GM23338 (cell line): ENCODE results near the gene GPR153. TPM values are rescaled to one million over a fixed set of nuclear protein-coding genes. Genes with fewer than 3 reads are reported as not detected.

Experiments
- ATAC-seq: fragments of 200-7000 bp; cut with Tn5 transposase; 3 replicates; pipeline ENCODE4 v1.9.1; 2020
- DNase-seq: peaks from one replicate; pipeline ENCODE4 v3.0.0-alpha.2; 2015; ENCODE audit warnings: low spot score
- H2AFZ ChIP-seq: fragments of 200-600 bp; sonication (generic); 2 replicates; pipeline ENCODE4 v1.8.0; 2016; ENCODE audit warnings: antibody characterized with exemption, mild to moderate bottlenecking, moderate library complexity
- H3F3A ChIP-seq: fragments of 200-600 bp; sonication (generic); replicated peaks from 2 replicates; pipeline ENCODE4 v1.8.0; 2017; ENCODE audit warnings: antibody characterized with exemption, mixed run types, low read depth
- H3K27ac ChIP-seq: fragments of 200-600 bp; sonication (generic); 2 replicates; pipeline ENCODE4 v1.6.1; 2016; ENCODE audit warnings: low read depth
- H3K27me3 ChIP-seq: fragments of 200-600 bp; sonication (generic); 2 replicates; pipeline ENCODE4 v1.8.0; 2016; ENCODE audit warnings: mild to moderate bottlenecking, mixed run types, moderate library complexity; ENCODE audit not compliant: insufficient read depth
- H3K36me3 ChIP-seq: fragments of 200-600 bp; sonication (generic); 2 replicates; pipeline ENCODE4 v1.8.0; 2016; ENCODE audit warnings: mild to moderate bottlenecking; ENCODE audit not compliant: insufficient read depth
- H3K4me1 ChIP-seq: fragments of 200-600 bp; sonication (generic); 2 replicates; pipeline ENCODE4 v1.8.0; 2016; ENCODE audit warnings: mild to moderate bottlenecking, moderate library complexity; ENCODE audit not compliant: insufficient read depth
- H3K4me2 ChIP-seq: fragments of 200-600 bp; sonication (generic); 2 replicates; pipeline ENCODE4 v1.7.1; 2017; ENCODE audit warnings: mixed run types
- H3K4me3 ChIP-seq: fragments of 200-600 bp; sonication (generic); 2 replicates; pipeline ENCODE4 v1.6.1; 2016; ENCODE audit warnings: mixed run types
- H3K79me2 ChIP-seq: fragments of 200-600 bp; sonication (generic); replicated peaks from 2 replicates; pipeline ENCODE4 v1.8.0; 2017; ENCODE audit warnings: mild to moderate bottlenecking; ENCODE audit not compliant: insufficient read depth
- H3K9me2 ChIP-seq: fragments of 200-600 bp; sonication (generic); 2 replicates; pipeline ENCODE4 v1.8.0; 2017; ENCODE audit not compliant: insufficient read depth
- H4K20me1 ChIP-seq: fragments of 200-600 bp; sonication (generic); replicated peaks from 2 replicates; pipeline ENCODE4 v1.8.0; 2017; ENCODE audit warnings: mild to moderate bottlenecking; ENCODE audit not compliant: insufficient read depth
- H3K27ac Mint-ChIP-seq: 2 replicates; pipeline ENCODE4 v1.8.0; 2020; ENCODE audit warnings: inconsistent platforms, mild to moderate bottlenecking, moderate library complexity, mixed read lengths
- H3K27me3 Mint-ChIP-seq: 3 replicates; pipeline ENCODE4 v1.8.0; 2022; ENCODE audit warnings: low read depth, mild to moderate bottlenecking, moderate library complexity, mixed read lengths, inconsistent platforms; ENCODE audit not compliant: insufficient read depth, poor library complexity
- H3K36me3 Mint-ChIP-seq: 3 replicates; pipeline ENCODE4 v1.8.0; 2021; ENCODE audit warnings: low read depth, mild to moderate bottlenecking, inconsistent platforms, moderate library complexity, mixed read lengths
- H3K4me1 Mint-ChIP-seq: 3 replicates; pipeline ENCODE4 v1.8.0; 2020; ENCODE audit warnings: mild to moderate bottlenecking, inconsistent platforms, mixed read lengths
- H3K4me3 Mint-ChIP-seq: 3 replicates; pipeline ENCODE4 v1.8.0; 2021; ENCODE audit warnings: moderate library complexity, mild to moderate bottlenecking, inconsistent platforms, mixed read lengths
- H3K9me3 Mint-ChIP-seq: 3 replicates; pipeline ENCODE4 v1.8.0; 2020; ENCODE audit warnings: moderate library complexity, mild to moderate bottlenecking, inconsistent platforms, mixed read lengths
- CREB1 ChIP-seq: fragments of 250-450 bp; sonication (Bioruptor Pico); IDR thresholded peaks from 2 replicates; pipeline ENCODE4 v1.5.0; 2020; ENCODE audit warnings: low read depth, mild to moderate bottlenecking, moderate library complexity
- EZH2 ChIP-seq: fragments of 200-600 bp; sonication (generic); IDR thresholded peaks from one replicate; pipeline ENCODE4 v1.8.0; 2017; ENCODE audit warnings: antibody characterized with exemption, mild to moderate bottlenecking, low read depth; ENCODE audit not compliant: unreplicated experiment
- NANOG ChIP-seq: IDR thresholded peaks from 2 replicates; pipeline ENCODE4 v1.6.1; 2016; ENCODE audit warnings: antibody characterized with exemption, borderline replicate concordance
- POLR2AphosphoS5 ChIP-seq: IDR thresholded peaks from 2 replicates; pipeline ENCODE4 v1.6.1; 2016; ENCODE audit warnings: antibody characterized with exemption, low read depth
- STAT1 ChIP-seq: IDR thresholded peaks from one replicate; pipeline ENCODE4 v1.6.1; 2016; ENCODE audit warnings: antibody characterized with exemption; ENCODE audit not compliant: unreplicated experiment
- ZNF331 ChIP-seq: fragments of 250-450 bp; sonication (Bioruptor Pico); IDR thresholded peaks from 2 replicates; pipeline ENCODE4 v1.5.0; 2020; ENCODE audit warnings: low read depth, mild to moderate bottlenecking, moderate library complexity
- polyA plus RNA-seq: library from polyadenylated mRNA; unstranded; fragments of >200 nt; fragmentation: Nextera tagmentation; extraction: Ambion mirVana; gene quantifications from 2 replicates; pipeline ENCODE4 v1.2.1, GENCODE V29; 2016
- total RNA-seq: library from RNA; depleted of rRNA; stranded (reverse); fragments of >200 nt; shearing (Covaris generic); gene quantifications from 2 replicates; pipeline ENCODE4 v1.2.3, GENCODE V29; 2014
- TF ChIP-seq, protein P1 (sequence below): IDR thresholded peaks from one replicate; pipeline ENCODE4 v1.6.1; 2018; ENCODE audit warnings: antibody characterized with exemption; ENCODE audit not compliant: unreplicated experiment

GPR153 gene
- total and polyA plus RNA-seq, 2 experiments from 2014 or later: 1.3 to 9.0 TPM

DNA sequence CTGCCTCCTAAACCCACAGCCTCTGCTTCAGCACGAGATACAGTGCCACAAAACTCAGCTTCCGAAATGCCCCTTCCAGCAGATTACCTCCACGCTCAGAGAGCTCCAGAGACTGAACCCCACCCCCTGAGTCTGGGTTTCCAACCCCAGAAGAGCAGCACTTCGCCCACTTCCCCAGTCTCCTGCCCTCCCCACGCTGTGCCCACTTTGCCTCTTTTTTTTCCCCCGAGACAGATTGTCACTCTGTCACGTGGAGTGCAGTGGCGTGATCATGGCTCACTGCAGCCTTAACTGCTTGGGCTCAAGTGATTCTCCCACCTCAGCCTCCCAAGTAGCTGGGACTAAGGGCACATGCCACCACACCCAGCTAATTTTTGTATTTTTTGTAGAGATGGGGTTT, 35.2 kb downstream of the GPR153 start (continued):
- TF ChIP-seq, protein P1, sequence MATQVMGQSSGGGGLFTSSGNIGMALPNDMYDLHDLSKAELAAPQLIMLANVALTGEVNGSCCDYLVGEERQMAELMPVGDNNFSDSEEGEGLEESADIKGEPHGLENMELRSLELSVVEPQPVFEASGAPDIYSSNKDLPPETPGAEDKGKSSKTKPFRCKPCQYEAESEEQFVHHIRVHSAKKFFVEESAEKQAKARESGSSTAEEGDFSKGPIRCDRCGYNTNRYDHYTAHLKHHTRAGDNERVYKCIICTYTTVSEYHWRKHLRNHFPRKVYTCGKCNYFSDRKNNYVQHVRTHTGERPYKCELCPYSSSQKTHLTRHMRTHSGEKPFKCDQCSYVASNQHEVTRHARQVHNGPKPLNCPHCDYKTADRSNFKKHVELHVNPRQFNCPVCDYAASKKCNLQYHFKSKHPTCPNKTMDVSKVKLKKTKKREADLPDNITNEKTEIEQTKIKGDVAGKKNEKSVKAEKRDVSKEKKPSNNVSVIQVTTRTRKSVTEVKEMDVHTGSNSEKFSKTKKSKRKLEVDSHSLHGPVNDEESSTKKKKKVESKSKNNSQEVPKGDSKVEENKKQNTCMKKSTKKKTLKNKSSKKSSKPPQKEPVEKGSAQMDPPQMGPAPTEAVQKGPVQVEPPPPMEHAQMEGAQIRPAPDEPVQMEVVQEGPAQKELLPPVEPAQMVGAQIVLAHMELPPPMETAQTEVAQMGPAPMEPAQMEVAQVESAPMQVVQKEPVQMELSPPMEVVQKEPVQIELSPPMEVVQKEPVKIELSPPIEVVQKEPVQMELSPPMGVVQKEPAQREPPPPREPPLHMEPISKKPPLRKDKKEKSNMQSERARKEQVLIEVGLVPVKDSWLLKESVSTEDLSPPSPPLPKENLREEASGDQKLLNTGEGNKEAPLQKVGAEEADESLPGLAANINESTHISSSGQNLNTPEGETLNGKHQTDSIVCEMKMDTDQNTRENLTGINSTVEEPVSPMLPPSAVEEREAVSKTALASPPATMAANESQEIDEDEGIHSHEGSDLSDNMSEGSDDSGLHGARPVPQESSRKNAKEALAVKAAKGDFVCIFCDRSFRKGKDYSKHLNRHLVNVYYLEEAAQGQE: no peak
- no peak for TF ChIP-seq CREB1 (CRISPR knock-in tag)

DNA sequence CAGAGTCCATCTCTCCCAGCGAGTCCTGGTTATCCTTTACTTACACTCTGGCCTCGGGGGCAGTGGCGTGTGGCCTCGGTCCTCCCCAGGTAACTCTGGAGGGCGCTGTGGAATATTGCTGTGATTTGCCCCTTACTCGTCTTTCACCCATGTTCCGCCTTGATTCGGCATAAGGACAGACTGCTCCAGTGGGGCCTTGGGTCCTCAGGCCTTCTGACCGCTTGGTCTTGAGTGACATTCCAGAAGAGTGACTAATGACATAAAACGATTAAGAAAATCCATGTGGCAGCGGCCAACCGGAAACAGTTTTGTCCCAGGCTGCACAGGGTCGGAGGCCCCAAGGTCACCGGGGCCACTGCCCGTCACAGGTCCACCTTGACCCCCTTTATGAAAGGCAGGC, 36.2 kb downstream of the GPR153 start:
- peaks cover 75% of the 10 kb centered on the region for H3K36me3 Mint-ChIP-seq
- H3K27me3 ChIP-seq: no peaks in the 10 kb centered on the region

More for the DNA sequence above, 36.2 kb downstream of the GPR153 start:
- ATAC-seq (no peak), DNase-seq (peak; percentile 11)
- Histone ChIP-seq H3F3A (peaks cover 12% of the 10 kb centered on the region; the same call in 1 of the 2 replicates), H3K4me1 (no peaks in the 10 kb centered on the region), H3K4me2 (no peak overlapping the region), H3K9me2 (no peaks in the 10 kb centered on the region), H4K20me1 (peaks cover 38% of the 10 kb centered on the region), H3K79me2 (peaks cover 11% of the 10 kb centered on the region), H3K27ac (no peak overlapping the region), H2AFZ (no peak overlapping the region), H3K4me3 (no peak overlapping the region), H3K36me3 (peaks cover 40% of the 10 kb centered on the region)
- peaks cover 16% of the 10 kb centered on the region for H3K27me3 Mint-ChIP-seq
- TF ChIP-seq EZH2: no peak
- no peak for TF ChIP-seq STAT1
- TF ChIP-seq ZNF331 (CRISPR knock-in tag): no peak
- TF ChIP-seq, protein P1: no peak
- no peak for TF ChIP-seq CREB1 (CRISPR knock-in tag)
- TF ChIP-seq POLR2AphosphoS5: no peak
- TF ChIP-seq NANOG: no peak
- H3K9me3 Mint-ChIP-seq: no peaks in the 10 kb centered on the region
- no peak overlapping the region for H3K4me3 Mint-ChIP-seq
- H3K4me1 Mint-ChIP-seq: no peaks in the 10 kb centered on the region; the same call in 2 of the 3 replicates
- no peak overlapping the region for H3K27ac Mint-ChIP-seq
